K562 (cell line): Measurements from ENCODE around the gene B4GALNT2. TPM values are rescaled to one million over a fixed set of nuclear protein-coding genes. Genes with fewer than 3 reads are reported as not detected.

Experiments used
- ATAC-seq: fragments of 200-7000 bp; cut with Tn5 transposase; 3 replicates; pipeline ENCODE4 v1.9.1; 2020; ENCODE audit warnings: moderate library complexity
- BruUV-seq: library from RNA; stranded (reverse); fragments of 400-500 nt; replicated peaks from 2 replicates; lab custom pipeline; 2021; lab: Mats Ljungman, UMichigan
- CTCF ChIA-PET: fragments of 300-600 bp; formaldehyde crosslinking; extraction: SDS; loops from one replicate; lab custom pipeline; 2021; ENCODE audit warnings: low intra/inter-chr PET ratio; lab: Yijun Ruan, JAX
- POLR2A ChIA-PET: fragments of 300-600, 350-650 bp; sonication (Branson Sonifier 250); formaldehyde crosslinking; extraction: SDS; loops from one replicate; lab custom pipeline; 2021; ENCODE audit warnings: antibody characterized with exemption, inconsistent platforms; lab: Yijun Ruan, JAX
- DNase-seq, 4 experiments: peaks; one replicate each; pipeline versions ENCODE4 v3.0.0 to v3.0.0-alpha.2; 2011 to 2018; ENCODE audit warnings: low spot score in 3 of 4, mixed read lengths in 3 of 4; ENCODE audit errors: extremely low read depth in 1 of 4
- FAIRE-seq: peaks from 2 replicates; lab custom pipeline; 2011; peaks lifted over from hg19 to GRCh38; lab: Jason Lieb, UNC
- H2AFZ ChIP-seq: 2 replicates; pipeline ENCODE4 v1.6.0; 2011; ENCODE audit warnings: low read depth, low read length, control low read depth, inconsistent platforms
- H3K27ac ChIP-seq: fragments of 200-600 bp; 3 replicates; pipeline ENCODE4 v1.8.0; 2011; ENCODE audit warnings: low read depth, mild to moderate bottlenecking, control low read depth, inconsistent platforms, low read length, moderate library complexity, mixed read lengths; ENCODE audit errors: extremely low read depth
- H3K27me3 ChIP-seq, 2 experiments: fragments of 300-600 bp in 1 of 2; 2 replicates in 1 of 2; 3 replicates in 1 of 2; pipeline versions ENCODE4 v1.6.0 to v1.8.0; 2011; ENCODE audit warnings: inconsistent platforms in 2 of 2, low read length in 2 of 2, mild to moderate bottlenecking in 1 of 2, mixed read lengths in 1 of 2, moderate library complexity in 1 of 2; ENCODE audit not compliant: control insufficient read depth in 2 of 2, insufficient read depth in 2 of 2
- H3K36me3 ChIP-seq: fragments of 300-600 bp; 3 replicates; pipeline ENCODE4 v1.8.0; 2011; ENCODE audit warnings: mild to moderate bottlenecking, low read length, inconsistent platforms; ENCODE audit not compliant: control insufficient read depth, insufficient read depth
- H3K4me1 ChIP-seq, 2 experiments: fragments of 200-600 bp in 1 of 2; replicated peaks in 1 of 2; 2 replicates in 1 of 2; 3 replicates in 1 of 2; pipeline versions ENCODE4 v1.5.1 to v1.8.0; 2011; ENCODE audit warnings: inconsistent platforms in 2 of 2, low read length in 2 of 2, mild to moderate bottlenecking in 1 of 2, mixed read lengths in 1 of 2, moderate library complexity in 1 of 2; ENCODE audit not compliant: control insufficient read depth in 2 of 2, insufficient read depth in 2 of 2
- H3K4me2 ChIP-seq: 2 replicates; pipeline ENCODE4 v1.6.1; 2011; ENCODE audit warnings: low read length, control low read depth, inconsistent platforms, mixed read lengths; ENCODE audit not compliant: insufficient read depth
- H3K4me3 ChIP-seq: fragments of 200-600 bp; sonication (generic), shearing (Covaris generic); 2 replicates; pipeline ENCODE4 v1.5.1; 2016; ENCODE audit warnings: control low read depth, inconsistent platforms
- H3K79me2 ChIP-seq: fragments of 200-600 bp; 3 replicates; pipeline ENCODE4 v1.8.0; 2011; ENCODE audit warnings: low read length, inconsistent platforms; ENCODE audit not compliant: control insufficient read depth, insufficient read depth
- H3K9ac ChIP-seq, 2 experiments: 2 replicates each; pipeline versions ENCODE4 v1.6.0 to v1.6.1; 2011; ENCODE audit warnings: low read depth in 2 of 2, low read length in 2 of 2, control low read depth in 1 of 2, inconsistent platforms in 1 of 2, mild to moderate bottlenecking in 1 of 2, mixed read lengths in 1 of 2; ENCODE audit not compliant: insufficient read depth in 1 of 2
- H3K9me1 ChIP-seq: one replicate; pipeline ENCODE4 v1.6.0; 2011; ENCODE audit warnings: inconsistent platforms, mild to moderate bottlenecking, low read length, moderate library complexity; ENCODE audit not compliant: control insufficient read depth, insufficient read depth
- H3K9me3 ChIP-seq: replicated peaks from 2 replicates; pipeline ENCODE4 v1.5.1; 2011; ENCODE audit warnings: low read depth, low read length, inconsistent platforms; ENCODE audit not compliant: control insufficient read depth, insufficient read depth
- H4K20me1 ChIP-seq: replicated peaks from 2 replicates; pipeline ENCODE4 v1.6.1; 2011; ENCODE audit warnings: low read length, inconsistent platforms, mixed read lengths; ENCODE audit not compliant: control insufficient read depth, insufficient read depth
- BRCA1 ChIP-seq, 2 experiments: fragments of 450-650 bp in 1 of 2; sonication (generic) in 1 of 2; formaldehyde crosslinking in 1 of 2; IDR thresholded peaks; 2 replicates each; pipeline versions ENCODE4 v1.5.0 to v1.6.1; 2017 to 2020; ENCODE audit warnings: mild to moderate bottlenecking in 1 of 2, missing genetic modification reagents in 1 of 2
- CHCHD3 ChIP-seq: fragments of 250-450 bp; sonication (Bioruptor Pico); IDR thresholded peaks from 2 replicates; pipeline ENCODE4 v2.1.2; 2022; ENCODE audit warnings: mild to moderate bottlenecking
- DNMT1 ChIP-seq: fragments of 450-650 bp; IDR thresholded peaks from 2 replicates; pipeline ENCODE4 v1.6.1; 2016; ENCODE audit warnings: antibody characterized with exemption, mild to moderate bottlenecking
- EP400 ChIP-seq: fragments of 450-650 bp; IDR thresholded peaks from 2 replicates; pipeline ENCODE4 v1.6.1; 2017; ENCODE audit warnings: antibody characterized with exemption, mild to moderate bottlenecking, moderate library complexity
- KAT2B ChIP-seq: IDR thresholded peaks from one replicate; pipeline ENCODE4 v1.6.1; 2012; ENCODE audit warnings: low read depth, mild to moderate bottlenecking, control low read depth, inconsistent platforms, low read length, moderate library complexity
- NCOA2 ChIP-seq, 2 experiments: fragments of 450-650 bp; IDR thresholded peaks; 2 replicates each; pipeline ENCODE4 v1.6.1; 2018; ENCODE audit warnings: mild to moderate bottlenecking in 2 of 2, moderate library complexity in 1 of 2; ENCODE audit not compliant: partially characterized antibody in 2 of 2
- NCOA4 ChIP-seq: fragments of 450-650 bp; IDR thresholded peaks from 2 replicates; pipeline ENCODE4 v1.6.1; 2018; ENCODE audit warnings: mild to moderate bottlenecking; ENCODE audit not compliant: partially characterized antibody
- RAD51 ChIP-seq: fragments of 450-650 bp; IDR thresholded peaks from 2 replicates; pipeline ENCODE4 v1.7.1; 2016; ENCODE audit warnings: low read depth, mild to moderate bottlenecking, borderline replicate concordance
- SAFB ChIP-seq: fragments of 200-400 bp; formaldehyde crosslinking; IDR thresholded peaks from 2 replicates; pipeline ENCODE4 v1.6.1; 2017; ENCODE audit warnings: low read depth, low read length, borderline replicate concordance
- SRSF3 ChIP-seq: fragments of 200-400 bp; formaldehyde crosslinking; IDR thresholded peaks from 2 replicates; pipeline ENCODE4 v1.6.1; 2016; ENCODE audit warnings: mild to moderate bottlenecking, low read length, moderate library complexity; ENCODE audit not compliant: insufficient read depth
- SRSF7 ChIP-seq: fragments of 200-400 bp; formaldehyde crosslinking; optimal IDR thresholded peaks from 2 replicates; pipeline ENCODE3; 2017; ENCODE audit warnings: mild to moderate bottlenecking, low read depth, low read length
- ZNF224 ChIP-seq: sonication (generic); formaldehyde crosslinking; IDR thresholded peaks from 2 replicates; pipeline ENCODE4 v1.8.0; 2022; ENCODE audit warnings: mild to moderate bottlenecking, missing genetic modification reagents
- ZNF436 ChIP-seq: fragments of 250-450, 450-650 bp; sonication (Bioruptor Pico); formaldehyde crosslinking; IDR thresholded peaks from 2 replicates; pipeline ENCODE4 v1.7.0; 2020; ENCODE audit warnings: mild to moderate bottlenecking
- ZNF699 ChIP-seq: fragments of 250-450 bp; sonication (Bioruptor Pico); IDR thresholded peaks from 2 replicates; pipeline ENCODE4 v1.8.0; 2021; ENCODE audit warnings: mild to moderate bottlenecking, moderate library complexity; ENCODE audit not compliant: insufficient replicate concordance
- WGBS: fragments of 100-300 bp; shearing (Covaris generic); methylation state at CpG from one replicate; pipeline ENCODE4 v1.1.6; 2016; ENCODE audit warnings: low coverage, mixed read lengths; ENCODE audit not compliant: insufficient coverage; ENCODE audit errors: missing lambda C conversion rate; 5-methylcytosine and 5-hydroxymethylcytosine counted together
- in situ Hi-C: fragments of 300-500 bp; cut with MboI; formaldehyde crosslinking; loops from 4 replicates; pipeline ENCODE4 v1.15.0; 2018; ENCODE audit warnings: inconsistent platforms, mixed read lengths
- intact Hi-C: fragments of 100-400 bp; cut with micrococcal nuclease; formaldehyde crosslinking; loops from 2 replicates; pipeline ENCODE4 v1.14.2; 2022
- polyA plus RNA-seq, 8 experiments: library from polyadenylated mRNA; depleted of rRNA in 4 of 8; stranded (reverse) in 5 of 8; unstranded in 3 of 8; fragments of >200 nt; fragmentation: Nextera tagmentation in 2 of 8; fragmentation: Illumina TruSeq in 1 of 8; extraction: Ambion mirVana in 2 of 8; extraction: Trizol in 1 of 8; gene quantifications; 2 replicates each; pipeline versions ENCODE4 v1.2.1 to v1.2.3, GENCODE V29; 2011 to 2014; ENCODE audit warnings: inconsistent platforms in 1 of 8, missing spikeins in 1 of 8
- total RNA-seq, 7 experiments: library from RNA; depleted of rRNA in 6 of 7; stranded (reverse); fragments of >200 nt in 6 of 7; fragmentation: Illumina TruSeq in 2 of 7; extraction: Trizol in 2 of 7; gene quantifications; 2 replicates each; pipeline versions ENCODE4 v1.2.1 to v1.2.3, GENCODE V29; 2011 to 2021; ENCODE audit warnings: low replicate concordance in 1 of 7
- TF ChIP-seq, protein P1 (sequence below), 2 experiments: IDR thresholded peaks; 2 replicates each; pipeline ENCODE4 v1.6.1; 2012; ENCODE audit warnings: improper control_type of control experiment in 2 of 2, low read depth in 2 of 2, low read length in 2 of 2, borderline replicate concordance in 1 of 2
- TF ChIP-seq, protein P2 (sequence below): fragments of 450-650 bp; IDR thresholded peaks from 2 replicates; pipeline ENCODE4 v1.6.1; 2018; ENCODE audit warnings: mild to moderate bottlenecking, low read depth; ENCODE audit not compliant: partially characterized antibody

B4GALNT2 gene
- total and polyA plus RNA-seq, 9 of the 15 experiments (the other 6 are each of a cell fraction or from before 2014, with no cell fraction given), result not detected

DNA sequence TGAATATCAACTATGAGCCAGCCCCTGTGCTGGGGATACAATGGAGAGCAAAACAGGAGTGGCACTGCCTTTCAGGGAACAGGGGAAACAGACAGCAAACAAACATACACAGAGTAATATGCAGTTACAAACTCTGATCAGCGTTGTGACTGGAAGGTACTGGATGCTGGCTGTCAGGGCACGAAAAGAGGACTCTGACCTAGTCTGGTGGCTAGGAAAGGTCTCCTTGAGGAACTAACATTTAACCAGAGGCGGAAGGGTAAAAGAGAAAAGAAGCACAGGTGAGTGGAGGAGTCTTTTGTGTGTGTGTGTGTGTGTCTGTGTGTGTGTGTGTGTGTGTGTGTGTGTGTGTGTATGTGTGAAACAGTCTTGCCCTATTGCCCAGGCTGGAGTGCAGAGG is 12.4 kb upstream of the B4GALNT2 start:
- H3K27ac ChIP-seq, result no peak overlapping the region
- H3K9me3 ChIP-seq, result peaks cover 3% of the 10 kb centered on the region; the same call in 1 of the 2 replicates
- no peak for FAIRE-seq
- H3K9me1 ChIP-seq, result no peaks in the 10 kb centered on the region
- no peak overlapping the region for H3K9ac ChIP-seq
- H3K4me2 ChIP-seq, result no peak overlapping the region
- intact Hi-C loops (no loop called here), in situ Hi-C loops (no loop called here)
- TF ChIP-seq SRSF3, result no peak
- TF ChIP-seq SAFB, result no peak
- TF ChIP-seq, protein P1, sequence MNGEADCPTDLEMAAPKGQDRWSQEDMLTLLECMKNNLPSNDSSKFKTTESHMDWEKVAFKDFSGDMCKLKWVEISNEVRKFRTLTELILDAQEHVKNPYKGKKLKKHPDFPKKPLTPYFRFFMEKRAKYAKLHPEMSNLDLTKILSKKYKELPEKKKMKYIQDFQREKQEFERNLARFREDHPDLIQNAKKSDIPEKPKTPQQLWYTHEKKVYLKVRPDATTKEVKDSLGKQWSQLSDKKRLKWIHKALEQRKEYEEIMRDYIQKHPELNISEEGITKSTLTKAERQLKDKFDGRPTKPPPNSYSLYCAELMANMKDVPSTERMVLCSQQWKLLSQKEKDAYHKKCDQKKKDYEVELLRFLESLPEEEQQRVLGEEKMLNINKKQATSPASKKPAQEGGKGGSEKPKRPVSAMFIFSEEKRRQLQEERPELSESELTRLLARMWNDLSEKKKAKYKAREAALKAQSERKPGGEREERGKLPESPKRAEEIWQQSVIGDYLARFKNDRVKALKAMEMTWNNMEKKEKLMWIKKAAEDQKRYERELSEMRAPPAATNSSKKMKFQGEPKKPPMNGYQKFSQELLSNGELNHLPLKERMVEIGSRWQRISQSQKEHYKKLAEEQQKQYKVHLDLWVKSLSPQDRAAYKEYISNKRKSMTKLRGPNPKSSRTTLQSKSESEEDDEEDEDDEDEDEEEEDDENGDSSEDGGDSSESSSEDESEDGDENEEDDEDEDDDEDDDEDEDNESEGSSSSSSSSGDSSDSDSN (IDR thresholded peaks at IDR 0.05; ENCODE audit: borderline replicate concordance in 1 of 2, low read depth in 2 of 2, low read length in 2 of 2), result no peak
- TF ChIP-seq KAT2B, result no peak
- TF ChIP-seq ZNF699, result no peak
- no peak for TF ChIP-seq NCOA2 (IDR thresholded peaks at IDR 0.05; ENCODE audit: partially characterized antibody in 2 of 2)
- TF ChIP-seq CHCHD3 (CRISPR knock-in tag), result no peak
- no peak for TF ChIP-seq BRCA1 (IDR thresholded peaks at IDR 0.05)
- TF ChIP-seq BRCA1 (CRISPR knock-in tag; IDR thresholded peaks at IDR 0.05), result no peak
- TF ChIP-seq NCOA4, result no peak
- no peak for TF ChIP-seq EP400
- TF ChIP-seq DNMT1, result no peak
- TF ChIP-seq ZNF436 (CRISPR knock-in tag), result no peak
- TF ChIP-seq SRSF7, result no peak
- TF ChIP-seq ZNF224 (CRISPR knock-in tag), result no peak
- TF ChIP-seq, protein P2, sequence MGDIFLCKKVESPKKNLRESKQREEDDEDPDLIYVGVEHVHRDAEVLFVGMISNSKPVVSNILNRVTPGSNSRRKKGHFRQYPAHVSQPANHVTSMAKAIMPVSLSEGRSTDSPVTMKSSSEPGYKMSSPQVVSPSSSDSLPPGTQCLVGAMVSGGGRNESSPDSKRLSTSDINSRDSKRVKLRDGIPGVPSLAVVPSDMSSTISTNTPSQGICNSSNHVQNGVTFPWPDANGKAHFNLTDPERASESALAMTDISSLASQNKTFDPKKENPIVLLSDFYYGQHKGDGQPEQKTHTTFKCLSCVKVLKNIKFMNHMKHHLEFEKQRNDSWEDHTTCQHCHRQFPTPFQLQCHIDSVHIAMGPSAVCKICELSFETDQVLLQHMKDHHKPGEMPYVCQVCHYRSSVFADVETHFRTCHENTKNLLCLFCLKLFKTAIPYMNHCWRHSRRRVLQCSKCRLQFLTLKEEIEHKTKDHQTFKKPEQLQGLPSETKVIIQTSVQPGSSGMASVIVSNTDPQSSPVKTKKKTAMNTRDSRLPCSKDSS, result no peak
- no peak for TF ChIP-seq RAD51
- DNase-seq, result no peak
- no peak overlapping the region for H3K4me3 ChIP-seq
- H2AFZ ChIP-seq, result no peak overlapping the region
- POLR2A ChIA-PET, result no interaction called here
- 0% methylated on average over 3 of the region's 3 CpGs for WGBS
- no peaks in the 10 kb centered on the region for H4K20me1 ChIP-seq
- ATAC-seq, result no peak
- CTCF ChIA-PET, result no interaction called here
- H3K79me2 ChIP-seq, result no peaks in the 10 kb centered on the region
- BruUV-seq, result no TSS peak
- H3K27me3 ChIP-seq, result peaks cover 0 to 4% of the 10 kb centered on the region in 2 experiments; a peak in 1 of 5 replicates
- no peaks in the 10 kb centered on the region for H3K4me1 ChIP-seq
- H3K36me3 ChIP-seq, result no peaks in the 10 kb centered on the region
